Epithelial cell of prostate (primary cell): ENCODE data around the gene OR2V2.

Experiments used
- DNase-seq: peaks from one replicate; pipeline ENCODE4 v3.0.0-alpha.2; 2011; ENCODE audit warnings: low read depth, low spot score
- H3K27ac ChIP-seq: fragments of 450-650 bp; 2 replicates; pipeline ENCODE4 v1.5.1; 2017; ENCODE audit warnings: mild to moderate bottlenecking

OR2V2 gene

GRCh38 chr5:181187500-181188213 is 40.3 kb downstream of the OR2V2 start:
- DNase-seq = no peak
- H3K27ac ChIP-seq = peak overlapping the region; percentile 65

- peak overlapping the region; percentile 65 for H3K27ac ChIP-seq
- DNase-seq = no peak
Measured at GRCh38 chr5:181188700-181189362, 41.4 kb downstream of the OR2V2 start.

GRCh38 chr5:181189363-181189961 is 42.1 kb downstream of the OR2V2 start:
- H3K27ac ChIP-seq = peak overlapping the region; percentile 65
- no peak for DNase-seq

DNA sequence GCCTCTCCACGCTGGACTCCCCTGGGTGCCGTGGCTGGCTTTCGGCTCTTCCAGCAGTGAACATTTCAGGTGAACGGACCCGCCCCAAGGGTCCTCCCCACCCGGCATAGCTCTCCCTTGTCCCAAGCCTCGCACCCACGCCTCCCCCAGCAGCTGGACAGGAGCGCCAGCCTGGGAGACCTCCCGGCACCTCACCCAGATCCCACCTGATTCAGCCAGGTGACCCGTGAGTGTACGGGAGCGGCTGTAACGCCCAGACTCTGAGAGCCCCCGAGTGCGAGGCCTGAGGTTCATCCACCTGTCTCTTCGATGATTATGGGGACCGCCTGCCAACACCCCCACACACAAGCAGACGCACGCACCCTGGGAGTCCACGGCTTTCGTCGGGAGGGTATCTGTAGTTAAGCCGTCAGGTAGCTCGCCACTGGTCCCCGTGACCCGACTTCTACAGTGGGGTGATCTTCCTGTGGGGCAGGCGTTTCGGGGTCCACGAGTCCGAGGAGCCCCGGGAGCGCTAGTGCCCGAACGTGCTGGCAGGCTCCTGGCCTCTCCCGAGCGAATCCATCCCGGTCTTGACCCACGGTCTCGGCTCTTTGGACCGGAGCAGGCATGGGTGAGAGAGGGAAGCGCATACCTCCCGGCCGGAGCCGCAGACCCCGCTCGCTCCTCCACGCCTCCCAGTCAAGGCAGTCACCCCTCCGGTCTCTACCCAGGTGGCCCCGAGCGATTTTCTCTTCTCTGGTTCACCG is 42.8 kb downstream of the OR2V2 start:
- H3K27ac ChIP-seq = no peak overlapping the region
- no peak for DNase-seq

GRCh38 chr5:181190711-181191525 is 43.5 kb downstream of the OR2V2 start:
- peak overlapping the region; percentile 66 for H3K27ac ChIP-seq
- DNase-seq = no peak

DNA sequence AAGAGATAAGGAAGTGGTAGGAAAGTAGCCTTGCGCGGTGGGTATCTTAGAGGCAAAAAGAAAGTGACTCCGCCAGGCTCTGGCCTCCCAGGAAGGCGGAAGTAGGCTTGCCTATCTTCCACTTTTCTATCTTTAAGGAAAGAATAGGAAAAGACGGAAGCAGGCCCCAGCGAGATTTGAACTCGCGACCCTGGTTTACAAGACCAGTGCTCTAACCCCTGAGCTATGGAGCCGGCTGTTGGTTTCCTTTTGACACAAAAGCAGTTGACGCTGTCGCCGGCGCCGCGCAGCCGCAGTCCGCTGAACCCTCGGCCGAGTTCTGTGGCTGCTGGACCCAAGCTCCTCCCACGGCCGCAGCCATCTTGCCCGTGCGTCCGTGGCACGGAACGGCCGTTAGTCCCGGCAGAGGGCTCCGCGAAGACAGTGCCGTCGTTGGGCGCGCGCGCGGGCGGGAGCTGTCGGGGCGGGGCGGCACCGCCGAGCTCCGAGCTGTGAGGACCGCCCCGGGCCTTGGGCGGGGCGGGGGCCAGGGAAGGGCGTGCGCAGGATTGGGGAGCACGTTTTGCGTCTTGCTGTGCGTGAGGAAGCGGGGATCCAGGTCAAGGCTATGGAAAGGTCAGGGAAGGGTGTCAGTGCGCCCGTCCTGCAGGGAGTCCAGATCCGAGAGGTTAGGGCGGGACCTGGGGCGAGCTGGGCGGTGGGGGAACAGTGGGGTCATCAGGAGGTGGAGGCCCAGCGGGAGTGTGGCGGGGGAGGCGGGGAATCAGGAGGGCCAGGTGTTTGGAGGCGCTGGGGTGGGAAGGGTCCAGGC is 44.3 kb downstream of the OR2V2 start:
- H3K27ac ChIP-seq = peak overlapping the region; percentile 66
- DNase-seq = no peak

DNA sequence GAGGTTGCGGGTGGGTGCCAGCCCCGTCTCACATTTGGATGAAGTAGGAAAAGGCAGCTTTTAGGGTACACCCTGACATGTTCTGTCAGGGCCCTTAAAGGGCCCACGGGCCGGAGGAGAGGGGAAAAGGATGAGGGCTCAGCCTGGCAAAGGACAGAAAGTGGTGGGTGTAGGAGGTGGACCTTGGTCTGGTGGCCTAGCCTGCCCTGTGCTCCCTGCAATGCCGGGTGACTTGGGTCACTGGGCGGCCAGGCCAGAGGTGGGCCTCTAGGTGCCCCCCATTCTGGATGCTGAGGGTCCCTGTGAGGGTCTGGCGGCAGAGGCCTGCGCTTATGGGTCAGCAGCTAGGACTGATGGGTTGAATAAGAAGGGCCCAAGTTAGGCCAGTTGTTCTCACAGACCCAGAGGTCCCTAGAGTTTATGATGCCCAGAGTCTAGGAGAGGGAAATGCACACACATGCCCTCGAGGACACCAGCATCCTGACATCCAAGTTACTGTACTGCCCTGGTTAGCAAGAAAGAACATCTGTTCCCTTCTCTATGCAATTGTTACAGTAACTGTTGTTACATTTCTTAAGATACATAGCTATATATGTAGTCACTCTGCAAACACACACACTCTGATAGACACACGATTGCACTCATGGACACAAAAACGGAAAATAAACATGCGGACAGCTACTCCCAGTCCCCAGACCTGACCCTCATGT is 45.1 kb downstream of the OR2V2 start:
- H3K27ac ChIP-seq = peak overlapping the region; percentile 66
- DNase-seq = no peak

DNA sequence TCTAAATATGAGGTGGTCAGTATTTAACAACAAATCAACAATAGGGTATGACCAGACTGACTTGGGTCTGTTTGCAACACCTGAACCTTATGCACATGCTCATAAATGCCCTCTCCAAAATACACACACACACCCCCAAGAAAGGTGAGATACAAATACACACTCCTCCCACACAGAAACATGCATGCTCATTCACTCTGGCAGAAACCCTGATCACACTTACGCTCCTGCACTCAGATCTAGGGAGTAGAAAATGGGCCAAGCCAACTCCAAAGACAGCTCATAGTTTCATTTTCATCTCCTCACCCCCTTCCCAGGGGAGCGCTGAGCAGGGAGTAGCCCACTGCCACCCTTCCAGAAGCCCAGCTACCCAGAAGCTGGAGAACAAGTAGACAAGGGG is 46.3 kb downstream of the OR2V2 start:
- DNase-seq = no peak
- no peak overlapping the region for H3K27ac ChIP-seq

- H3K27ac ChIP-seq = no peak overlapping the region
- DNase-seq = no peak
Measured at GRCh38 chr5:181194489-181195248, 47.3 kb downstream of the OR2V2 start.

- no peak overlapping the region for H3K27ac ChIP-seq
- no peak for DNase-seq
Measured at GRCh38 chr5:181195249-181195761, 47.9 kb downstream of the OR2V2 start.

GRCh38 chr5:181197326-181197951 is 50.1 kb downstream of the OR2V2 start:
- DNase-seq = no peak
- no peak overlapping the region for H3K27ac ChIP-seq

- no peak for DNase-seq
Measured at GRCh38 chr5:181198106-181198685, 50.8 kb downstream of the OR2V2 start.

GRCh38 chr5:181198905-181199519 is 51.6 kb downstream of the OR2V2 start:
- no peak overlapping the region for H3K27ac ChIP-seq
- no peak for DNase-seq

More at GRCh38 chr5:181198106-181198685, 50.8 kb downstream of the OR2V2 start:
- H3K27ac ChIP-seq = no peak overlapping the region

- no peak overlapping the region for H3K27ac ChIP-seq
- no peak for DNase-seq
Measured at GRCh38 chr5:181199881-181200638, 52.7 kb downstream of the OR2V2 start.

- DNase-seq = no peak
- no peak overlapping the region for H3K27ac ChIP-seq
Measured at GRCh38 chr5:181200816-181201215, 53.4 kb downstream of the OR2V2 start.
